ENCODE data around the gene MAGT1. TPM values are rescaled to one million over a fixed set of nuclear protein-coding genes. Genes with fewer than 3 reads are reported as not detected.
"Not testable (repeated sequence)": the region's sequence is repeated elsewhere in the genome, so short reads cannot be mapped to it uniquely, and the experiment has no call there.

The MAGT1 gene
- total and polyA plus RNA-seq, 2 experiments from 2014 or later, result 23.4 to 42.2 TPM

- no peaks in the 10 kb centered on the region for H3K79me2 ChIP-seq (replicated peaks; ENCODE audit: insufficient read depth)
- DNase-seq (ENCODE audit: low spot score), result no peak
- no peak overlapping the region for H3K4me2 ChIP-seq
- Mint-ChIP-seq H3K9me3 (no peaks in the 10 kb centered on the region), H3K36me3 (ENCODE audit: low read depth) (no peaks in the 10 kb centered on the region), H3K4me1 (no peaks in the 10 kb centered on the region), H3K27me3 (ENCODE audit: insufficient read depth, low read depth, poor library complexity) (no peaks in the 10 kb centered on the region), H3K27ac (no peak overlapping the region), H3K4me3 (no peak overlapping the region)
- H3K9me2 ChIP-seq (ENCODE audit: insufficient read depth), result no peaks in the 10 kb centered on the region
- no peaks in the 10 kb centered on the region for H3K4me1 ChIP-seq (ENCODE audit: insufficient read depth)
- TF ChIP-seq EZH2 (IDR thresholded peaks at IDR 0.05; ENCODE audit: low read depth, unreplicated experiment) (no peak), STAT1 (IDR thresholded peaks at IDR 0.05; ENCODE audit: unreplicated experiment) (no peak), ZNF462 (CRISPR knock-in tag; IDR thresholded peaks at IDR 0.05) (no peak)
- no peaks in the 10 kb centered on the region for H4K20me1 ChIP-seq (replicated peaks; ENCODE audit: insufficient read depth)
- no peak for ATAC-seq
- no peak overlapping the region for H3K4me3 ChIP-seq
- no peaks in the 10 kb centered on the region for H3K27me3 ChIP-seq (ENCODE audit: insufficient read depth)
- H3K36me3 ChIP-seq (ENCODE audit: insufficient read depth), result no peaks in the 10 kb centered on the region
- no peak overlapping the region for H2AFZ ChIP-seq
- H3K27ac ChIP-seq (ENCODE audit: low read depth), result no peak overlapping the region
- H3F3A ChIP-seq (replicated peaks; ENCODE audit: low read depth), result no peaks in the 10 kb centered on the region
These were observed 27.6 kb upstream of the MAGT1 start for GRCh38 chrX:77922787-77923186.

DNA sequence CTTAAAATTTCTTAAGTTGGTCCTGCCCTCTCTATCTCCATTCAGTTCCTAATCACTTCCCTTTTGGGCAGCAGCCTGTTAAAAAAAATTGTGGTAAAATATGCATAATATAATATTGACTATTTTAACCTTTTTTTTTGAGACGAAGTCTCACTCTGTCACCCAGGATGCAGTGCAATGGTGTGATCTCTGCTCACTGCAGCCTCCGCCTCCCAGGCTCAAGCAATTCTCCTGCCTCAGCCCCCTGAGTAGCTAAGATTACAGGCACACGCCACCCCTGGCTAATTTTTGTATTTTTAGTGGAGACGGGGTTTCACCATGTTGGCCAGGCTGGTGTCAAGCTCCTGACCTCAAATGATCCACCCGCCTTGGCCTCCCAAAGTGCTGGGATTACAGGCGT, 24.1 kb upstream of the MAGT1 start:
- not testable (repeated sequence) for H3K27ac Mint-ChIP-seq; H3K4me2 ChIP-seq; H3K4me3 ChIP-seq; H3K36me3 ChIP-seq (ENCODE audit: insufficient read depth); H4K20me1 ChIP-seq (replicated peaks; ENCODE audit: insufficient read depth); H3K36me3 Mint-ChIP-seq (ENCODE audit: low read depth); H3K27me3 ChIP-seq (ENCODE audit: insufficient read depth); H3K9me3 Mint-ChIP-seq; H3K4me3 Mint-ChIP-seq; H3K4me1 ChIP-seq (ENCODE audit: insufficient read depth); H3K79me2 ChIP-seq (replicated peaks; ENCODE audit: insufficient read depth); H3K27me3 Mint-ChIP-seq (ENCODE audit: insufficient read depth, low read depth, poor library complexity); H3K4me1 Mint-ChIP-seq; H2AFZ ChIP-seq; H3K9me2 ChIP-seq (ENCODE audit: insufficient read depth); H3F3A ChIP-seq (replicated peaks; ENCODE audit: low read depth); H3K27ac ChIP-seq (ENCODE audit: low read depth); DNase-seq (ENCODE audit: low spot score); ATAC-seq

Measured in GM23338 (cell line).